AG10803 (cell line): ENCODE data around the gene GZMM.

Experiments
- DNase-seq: peaks from one replicate; pipeline ENCODE4 v3.0.0; 2010; ENCODE audit warnings: low read depth
- H3K4me3 ChIP-seq: 2 replicates; pipeline ENCODE4 v1.5.1; 2011; ENCODE audit warnings: mild to moderate bottlenecking, low read length, control low read depth
- TF ChIP-seq, protein P1 (sequence below): conservative IDR thresholded peaks from 2 replicates; pipeline ENCODE4 v1.5.1; 2011; ENCODE audit warnings: mild to moderate bottlenecking, low read length, control low read depth, inconsistent platforms

The GZMM gene

DNA sequence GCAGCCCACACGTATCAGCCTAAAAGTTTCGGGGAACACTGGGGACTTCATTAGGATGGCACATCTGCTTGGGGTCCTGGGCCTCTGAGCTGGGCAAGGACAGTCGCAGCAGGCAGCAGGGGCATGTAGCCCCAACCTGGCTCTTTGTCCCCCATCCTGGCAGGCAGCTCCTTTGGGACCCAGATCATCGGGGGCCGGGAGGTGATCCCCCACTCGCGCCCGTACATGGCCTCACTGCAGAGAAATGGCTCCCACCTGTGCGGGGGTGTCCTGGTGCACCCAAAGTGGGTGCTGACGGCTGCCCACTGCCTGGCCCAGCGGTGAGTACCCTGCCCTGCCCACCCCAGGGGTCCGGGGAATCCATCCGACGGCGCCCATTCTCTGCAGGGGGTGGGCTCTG lies 3.3 kb downstream of the GZMM start:
- no peak overlapping the region for H3K4me3 ChIP-seq
- TF ChIP-seq, protein P1, sequence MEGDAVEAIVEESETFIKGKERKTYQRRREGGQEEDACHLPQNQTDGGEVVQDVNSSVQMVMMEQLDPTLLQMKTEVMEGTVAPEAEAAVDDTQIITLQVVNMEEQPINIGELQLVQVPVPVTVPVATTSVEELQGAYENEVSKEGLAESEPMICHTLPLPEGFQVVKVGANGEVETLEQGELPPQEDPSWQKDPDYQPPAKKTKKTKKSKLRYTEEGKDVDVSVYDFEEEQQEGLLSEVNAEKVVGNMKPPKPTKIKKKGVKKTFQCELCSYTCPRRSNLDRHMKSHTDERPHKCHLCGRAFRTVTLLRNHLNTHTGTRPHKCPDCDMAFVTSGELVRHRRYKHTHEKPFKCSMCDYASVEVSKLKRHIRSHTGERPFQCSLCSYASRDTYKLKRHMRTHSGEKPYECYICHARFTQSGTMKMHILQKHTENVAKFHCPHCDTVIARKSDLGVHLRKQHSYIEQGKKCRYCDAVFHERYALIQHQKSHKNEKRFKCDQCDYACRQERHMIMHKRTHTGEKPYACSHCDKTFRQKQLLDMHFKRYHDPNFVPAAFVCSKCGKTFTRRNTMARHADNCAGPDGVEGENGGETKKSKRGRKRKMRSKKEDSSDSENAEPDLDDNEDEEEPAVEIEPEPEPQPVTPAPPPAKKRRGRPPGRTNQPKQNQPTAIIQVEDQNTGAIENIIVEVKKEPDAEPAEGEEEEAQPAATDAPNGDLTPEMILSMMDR: no peak
- DNase-seq: no peak

DNA sequence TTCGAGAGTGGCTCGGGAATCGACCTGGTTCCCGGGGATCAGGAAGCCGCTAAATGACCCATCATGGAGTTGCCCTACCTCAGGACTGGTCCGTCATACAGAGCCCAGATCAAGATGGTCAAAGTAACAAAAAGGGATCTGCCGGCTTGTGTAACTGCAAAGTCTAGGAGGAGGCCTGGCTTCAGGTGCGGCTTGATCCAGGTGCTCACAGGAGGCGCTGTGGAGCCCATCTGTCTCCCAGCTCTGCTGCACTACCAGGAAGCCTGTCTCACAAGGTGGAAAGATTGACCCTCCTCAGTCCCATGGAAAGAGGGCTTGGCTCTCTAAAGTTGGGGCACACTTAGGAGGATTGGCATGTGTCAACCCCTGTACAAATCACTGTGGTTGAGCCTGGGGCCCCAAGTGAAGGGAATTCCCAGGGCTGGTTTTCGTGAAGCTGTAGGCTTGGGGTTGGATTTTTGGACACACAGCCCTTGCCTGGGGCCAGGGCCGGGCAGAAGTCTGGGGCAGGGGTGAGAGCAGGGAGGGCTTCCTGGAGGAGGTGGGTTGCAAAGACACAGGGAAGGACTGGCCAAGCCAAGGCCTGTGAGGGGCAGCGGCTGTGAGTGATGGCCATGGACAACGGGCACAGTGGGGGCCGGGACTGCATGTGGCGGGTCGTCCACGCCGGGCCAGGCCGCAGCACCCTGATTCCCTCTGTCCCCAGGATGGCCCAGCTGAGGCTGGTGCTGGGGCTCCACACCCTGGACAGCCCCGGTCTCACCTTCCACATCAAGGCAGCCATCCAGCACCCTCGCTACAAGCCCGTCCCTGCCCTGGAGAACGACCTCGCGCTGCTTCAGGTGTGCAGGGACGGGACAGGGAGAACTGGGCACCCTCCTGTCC lies 4.2 kb downstream of the GZMM start:
- no peak overlapping the region for H3K4me3 ChIP-seq
- TF ChIP-seq, protein P1: no peak
- no peak for DNase-seq

DNA sequence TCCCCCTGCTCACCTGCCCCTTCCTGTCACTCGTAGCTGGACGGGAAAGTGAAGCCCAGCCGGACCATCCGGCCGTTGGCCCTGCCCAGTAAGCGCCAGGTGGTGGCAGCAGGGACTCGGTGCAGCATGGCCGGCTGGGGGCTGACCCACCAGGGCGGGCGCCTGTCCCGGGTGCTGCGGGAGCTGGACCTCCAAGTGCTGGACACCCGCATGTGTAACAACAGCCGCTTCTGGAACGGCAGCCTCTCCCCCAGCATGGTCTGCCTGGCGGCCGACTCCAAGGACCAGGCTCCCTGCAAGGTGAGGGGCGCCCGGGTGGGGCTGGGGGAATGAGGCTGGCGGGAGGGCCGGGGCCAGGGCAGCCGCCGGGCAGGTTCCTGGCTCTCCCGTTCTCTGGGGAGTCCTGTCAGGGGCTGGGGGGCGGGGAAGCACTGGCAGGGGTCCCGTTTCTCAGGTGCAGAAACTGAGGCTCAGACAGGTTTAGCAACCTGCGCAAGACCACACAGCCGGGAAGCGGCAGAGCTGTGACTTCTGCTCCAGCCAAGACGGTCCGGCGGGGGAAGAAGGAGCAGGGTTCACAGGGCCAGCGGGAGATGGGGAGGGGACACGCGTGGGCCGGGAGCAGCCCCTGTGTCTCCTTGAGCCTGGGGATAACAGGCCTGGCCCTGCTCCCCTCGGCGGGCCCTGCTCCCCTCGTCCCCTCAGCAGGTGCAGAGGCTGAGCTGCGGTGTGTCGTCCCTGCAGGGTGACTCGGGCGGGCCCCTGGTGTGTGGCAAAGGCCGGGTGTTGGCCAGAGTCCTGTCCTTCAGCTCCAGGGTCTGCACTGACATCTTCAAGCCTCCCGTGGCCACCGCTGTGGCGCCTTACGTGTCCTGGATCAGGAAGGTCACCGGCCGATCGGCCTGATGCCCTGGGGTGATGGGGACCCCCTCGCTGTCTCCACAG lies 5.3 kb downstream of the GZMM start:
- H3K4me3 ChIP-seq: no peak overlapping the region
- TF ChIP-seq, protein P1: no peak
- no peak for DNase-seq

DNA sequence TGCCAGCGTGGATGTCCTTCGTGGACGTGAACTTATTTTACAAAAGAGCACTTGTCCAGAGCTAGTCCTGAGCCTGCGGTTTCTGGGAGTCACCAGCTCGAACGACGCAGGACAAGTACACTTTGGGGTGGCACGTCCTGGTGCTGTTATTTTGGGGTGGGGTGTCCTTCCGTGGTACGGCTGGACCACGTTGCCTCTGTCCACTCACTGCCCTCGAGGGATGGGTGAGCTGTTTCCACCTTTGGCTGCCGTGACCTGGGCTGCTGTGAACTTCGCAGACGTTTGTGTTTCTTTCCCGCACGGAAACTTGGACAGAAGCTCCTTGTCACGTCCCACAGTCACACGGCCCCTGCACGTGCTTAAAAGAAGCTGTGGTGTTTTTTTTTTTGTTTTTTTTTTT lies 11.0 kb downstream of the GZMM start:
- TF ChIP-seq, protein P1: no peak
- DNase-seq: no peak
- no peak overlapping the region for H3K4me3 ChIP-seq

DNA sequence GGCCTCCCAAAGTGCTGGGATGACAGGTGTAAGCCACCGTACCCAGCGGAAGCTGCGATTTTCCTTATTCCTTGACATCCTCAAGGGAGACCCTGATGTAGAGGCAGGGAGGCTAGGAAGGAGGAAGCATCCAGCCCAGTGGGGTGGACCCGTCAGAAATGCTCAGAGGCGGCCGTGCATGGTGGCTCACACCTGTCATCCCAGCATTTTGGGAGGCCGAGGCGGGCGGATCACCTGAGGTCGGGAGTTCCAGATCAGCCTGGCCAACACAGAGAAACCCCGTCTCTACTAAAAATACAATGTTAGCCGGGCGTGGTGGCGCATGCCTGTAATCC lies 11.6 kb downstream of the GZMM start:
- no peak overlapping the region for H3K4me3 ChIP-seq
- DNase-seq: no peak
- TF ChIP-seq, protein P1: no peak

DNA sequence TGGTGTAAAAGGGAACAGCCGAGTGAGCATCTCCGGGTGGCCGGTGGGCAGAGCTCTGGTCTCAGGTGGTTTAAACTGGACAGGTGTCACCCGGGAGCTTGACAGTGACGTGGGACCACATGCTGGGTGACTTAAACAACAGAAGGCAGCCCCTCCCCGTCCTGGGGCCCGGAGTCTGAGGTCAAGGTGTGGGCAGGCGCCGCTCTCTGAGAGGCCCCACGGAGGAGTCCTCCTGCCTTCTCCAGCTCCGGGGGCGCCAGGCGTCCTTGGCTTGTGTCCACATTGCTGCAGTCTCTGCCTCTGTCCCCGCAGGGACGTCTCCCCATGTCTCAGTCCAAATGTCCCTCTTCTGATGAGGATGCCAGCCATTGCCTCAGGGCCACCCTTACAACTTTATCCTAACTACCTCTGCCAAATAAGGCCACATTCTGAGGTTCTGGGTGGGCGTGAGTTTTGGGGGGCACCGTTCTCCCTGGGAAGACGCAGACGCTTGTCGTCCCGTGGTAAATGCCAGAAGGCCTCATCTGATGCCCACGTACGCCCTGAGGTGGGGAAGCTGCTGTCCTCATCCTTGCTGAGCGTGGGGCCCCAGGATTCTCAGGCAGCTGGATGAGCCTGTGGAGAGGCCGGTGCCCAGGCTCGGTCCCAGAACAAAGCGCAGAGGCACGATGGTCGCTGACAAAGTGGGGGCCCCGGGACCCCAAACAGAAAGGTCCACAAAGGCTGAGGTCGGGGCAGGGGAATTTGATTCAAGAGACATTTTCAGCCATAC lies 12.9 kb downstream of the GZMM start:
- H3K4me3 ChIP-seq: no peak overlapping the region
- TF ChIP-seq, protein P1: no peak
- DNase-seq: no peak
